B cell (primary cell): ENCODE results near the gene NFRKB.

Experiments
- EZH2 ChIP-seq: IDR thresholded peaks from 2 replicates; pipeline ENCODE4 v1.6.1; 2012; ENCODE audit warnings: borderline replicate concordance, low read depth, mild to moderate bottlenecking, moderate library complexity, low read length; ENCODE audit not compliant: insufficient read depth, poor library complexity, severe bottlenecking
- TF ChIP-seq, protein P1 (sequence below): fragments of 200-600 bp; IDR thresholded peaks from one replicate; pipeline ENCODE4 v1.8.0; 2022; ENCODE audit warnings: antibody characterized with exemption, mild to moderate bottlenecking

- TF ChIP-seq, protein P1, sequence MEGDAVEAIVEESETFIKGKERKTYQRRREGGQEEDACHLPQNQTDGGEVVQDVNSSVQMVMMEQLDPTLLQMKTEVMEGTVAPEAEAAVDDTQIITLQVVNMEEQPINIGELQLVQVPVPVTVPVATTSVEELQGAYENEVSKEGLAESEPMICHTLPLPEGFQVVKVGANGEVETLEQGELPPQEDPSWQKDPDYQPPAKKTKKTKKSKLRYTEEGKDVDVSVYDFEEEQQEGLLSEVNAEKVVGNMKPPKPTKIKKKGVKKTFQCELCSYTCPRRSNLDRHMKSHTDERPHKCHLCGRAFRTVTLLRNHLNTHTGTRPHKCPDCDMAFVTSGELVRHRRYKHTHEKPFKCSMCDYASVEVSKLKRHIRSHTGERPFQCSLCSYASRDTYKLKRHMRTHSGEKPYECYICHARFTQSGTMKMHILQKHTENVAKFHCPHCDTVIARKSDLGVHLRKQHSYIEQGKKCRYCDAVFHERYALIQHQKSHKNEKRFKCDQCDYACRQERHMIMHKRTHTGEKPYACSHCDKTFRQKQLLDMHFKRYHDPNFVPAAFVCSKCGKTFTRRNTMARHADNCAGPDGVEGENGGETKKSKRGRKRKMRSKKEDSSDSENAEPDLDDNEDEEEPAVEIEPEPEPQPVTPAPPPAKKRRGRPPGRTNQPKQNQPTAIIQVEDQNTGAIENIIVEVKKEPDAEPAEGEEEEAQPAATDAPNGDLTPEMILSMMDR = no peak
- TF ChIP-seq EZH2 = no peak
Measured at GRCh38 chr11:129929721-129930120, 34.3 kb upstream of the NFRKB start.
